ENCODE data around the gene ZNF777.
"Not testable (repeated sequence)": the region's sequence is repeated elsewhere in the genome, so short reads cannot be mapped to it uniquely, and the experiment has no call there.

The ZNF777 gene

GRCh38 chr7:149409895-149410294 is 51.0 kb downstream of the ZNF777 start:
- DNase-seq = no peak

- DNase-seq = no peak
Measured at GRCh38 chr7:149404825-149405224, 56.0 kb downstream of the ZNF777 start.

GRCh38 chr7:149404396-149404795 is 56.5 kb downstream of the ZNF777 start:
- DNase-seq = no peak

- no peak for DNase-seq
Measured at GRCh38 chr7:149398195-149398820, 62.6 kb downstream of the ZNF777 start.

GRCh38 chr7:149397470-149398043 is 63.3 kb downstream of the ZNF777 start:
- DNase-seq = no peak

- DNase-seq = not testable (repeated sequence)
Measured at GRCh38 chr7:149388550-149389335, 72.1 kb downstream of the ZNF777 start.

- not testable (repeated sequence) for DNase-seq
Measured at GRCh38 chr7:149386514-149386913, 74.3 kb downstream of the ZNF777 start.

- no peak for DNase-seq
Measured at GRCh38 chr7:149385195-149385950, 75.5 kb downstream of the ZNF777 start.
